Vagina (tissue), 2 donors: ENCODE measurements around the gene ADM5.

Experiments
- POLR2AphosphoS5 ChIP-seq, 2 donors: sonication (generic); formaldehyde crosslinking; IDR thresholded peaks; one replicate each; pipeline ENCODE4 v1.9.0; 2017; ENCODE audit warnings: antibody characterized with exemption in 2 of 2, mild to moderate bottlenecking in 2 of 2, low read depth in 1 of 2; ENCODE audit not compliant: insufficient read depth in 1 of 2
- TF ChIP-seq, protein P1 (sequence below), 3 experiments: fragments of 450-650 bp in 2 of 3; fragments of 200-600 bp in 1 of 3; sonication (generic) in 1 of 3; IDR thresholded peaks; one replicate each; pipeline ENCODE4 v1.5.1; 2017 to 2019; ENCODE audit warnings: antibody characterized with exemption in 3 of 3, mild to moderate bottlenecking in 2 of 3, moderate library complexity in 2 of 3

DNA sequence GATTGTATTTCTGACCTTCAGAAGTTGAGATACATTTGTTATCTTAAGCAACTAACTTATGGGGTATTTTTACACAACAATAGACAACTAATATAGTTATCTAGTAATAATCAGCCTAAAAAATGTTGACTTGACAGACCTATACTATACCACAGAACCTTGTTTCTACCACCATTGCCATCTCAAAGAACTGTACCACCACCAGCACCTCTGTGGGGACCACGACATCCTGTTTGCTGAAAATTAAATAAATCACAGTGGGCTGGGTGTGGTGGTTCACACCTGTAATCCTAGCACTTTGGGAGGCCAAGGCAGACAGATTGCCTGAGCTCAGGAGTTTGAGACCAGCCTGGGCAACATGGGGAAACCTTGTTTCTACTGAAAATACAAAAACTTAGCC, 49.7 kb downstream of the ADM5 start:
- no peak for TF ChIP-seq POLR2AphosphoS5 (IDR thresholded peaks at IDR 0.05; ENCODE audit: insufficient read depth in 1 of 2, low read depth in 1 of 2)
- TF ChIP-seq, protein P1, sequence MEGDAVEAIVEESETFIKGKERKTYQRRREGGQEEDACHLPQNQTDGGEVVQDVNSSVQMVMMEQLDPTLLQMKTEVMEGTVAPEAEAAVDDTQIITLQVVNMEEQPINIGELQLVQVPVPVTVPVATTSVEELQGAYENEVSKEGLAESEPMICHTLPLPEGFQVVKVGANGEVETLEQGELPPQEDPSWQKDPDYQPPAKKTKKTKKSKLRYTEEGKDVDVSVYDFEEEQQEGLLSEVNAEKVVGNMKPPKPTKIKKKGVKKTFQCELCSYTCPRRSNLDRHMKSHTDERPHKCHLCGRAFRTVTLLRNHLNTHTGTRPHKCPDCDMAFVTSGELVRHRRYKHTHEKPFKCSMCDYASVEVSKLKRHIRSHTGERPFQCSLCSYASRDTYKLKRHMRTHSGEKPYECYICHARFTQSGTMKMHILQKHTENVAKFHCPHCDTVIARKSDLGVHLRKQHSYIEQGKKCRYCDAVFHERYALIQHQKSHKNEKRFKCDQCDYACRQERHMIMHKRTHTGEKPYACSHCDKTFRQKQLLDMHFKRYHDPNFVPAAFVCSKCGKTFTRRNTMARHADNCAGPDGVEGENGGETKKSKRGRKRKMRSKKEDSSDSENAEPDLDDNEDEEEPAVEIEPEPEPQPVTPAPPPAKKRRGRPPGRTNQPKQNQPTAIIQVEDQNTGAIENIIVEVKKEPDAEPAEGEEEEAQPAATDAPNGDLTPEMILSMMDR (IDR thresholded peaks at IDR 0.05): no peak
